ENCODE data around the gene HSPA1A.

DNA sequence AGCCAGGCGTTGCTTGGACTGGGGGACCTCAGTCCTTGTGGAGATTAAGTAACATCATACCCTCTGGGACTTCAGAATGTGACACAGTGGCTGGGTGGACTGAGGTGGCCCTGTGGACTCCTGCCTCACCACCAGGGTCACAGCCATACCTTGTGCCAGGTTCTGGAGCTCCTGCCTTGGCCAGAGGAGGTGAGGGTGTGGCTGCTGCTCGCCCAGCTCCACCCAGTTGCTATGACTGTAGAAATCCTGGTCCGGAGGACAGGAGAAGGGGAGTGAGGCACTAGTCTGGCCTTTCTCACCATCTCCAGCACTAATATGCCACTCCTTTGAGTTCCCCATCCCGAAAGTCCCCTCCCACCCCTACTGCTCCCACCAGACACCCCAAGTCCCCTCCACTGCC is 40.2 kb upstream of the HSPA1A start:
- TF ChIP-seq, protein P1, sequence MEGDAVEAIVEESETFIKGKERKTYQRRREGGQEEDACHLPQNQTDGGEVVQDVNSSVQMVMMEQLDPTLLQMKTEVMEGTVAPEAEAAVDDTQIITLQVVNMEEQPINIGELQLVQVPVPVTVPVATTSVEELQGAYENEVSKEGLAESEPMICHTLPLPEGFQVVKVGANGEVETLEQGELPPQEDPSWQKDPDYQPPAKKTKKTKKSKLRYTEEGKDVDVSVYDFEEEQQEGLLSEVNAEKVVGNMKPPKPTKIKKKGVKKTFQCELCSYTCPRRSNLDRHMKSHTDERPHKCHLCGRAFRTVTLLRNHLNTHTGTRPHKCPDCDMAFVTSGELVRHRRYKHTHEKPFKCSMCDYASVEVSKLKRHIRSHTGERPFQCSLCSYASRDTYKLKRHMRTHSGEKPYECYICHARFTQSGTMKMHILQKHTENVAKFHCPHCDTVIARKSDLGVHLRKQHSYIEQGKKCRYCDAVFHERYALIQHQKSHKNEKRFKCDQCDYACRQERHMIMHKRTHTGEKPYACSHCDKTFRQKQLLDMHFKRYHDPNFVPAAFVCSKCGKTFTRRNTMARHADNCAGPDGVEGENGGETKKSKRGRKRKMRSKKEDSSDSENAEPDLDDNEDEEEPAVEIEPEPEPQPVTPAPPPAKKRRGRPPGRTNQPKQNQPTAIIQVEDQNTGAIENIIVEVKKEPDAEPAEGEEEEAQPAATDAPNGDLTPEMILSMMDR (IDR thresholded peaks at IDR 0.05; ENCODE audit: low read depth, low read length) = no peak
- TF ChIP-seq EZH2phosphoT487 (IDR thresholded peaks at IDR 0.05; ENCODE audit: low read depth) = no peak

Measured in OCI-LY3 (cell line).